Transverse colon (tissue), 4 donors: ENCODE measurements around the gene COLEC11. TPM values are rescaled to one million over a fixed set of nuclear protein-coding genes. Genes with fewer than 3 reads are reported as not detected.
"Not testable (repeated sequence)": the region's sequence is repeated elsewhere in the genome, so short reads cannot be mapped to it uniquely, and the experiment has no call there.

Experiments
- DNase-seq: peaks from one replicate; pipeline ENCODE4 v3.0.0-alpha.2; 2019
- H3K27ac ChIP-seq, 4 donors: fragments of 200-600 bp; sonication (generic); 2 replicates each; pipeline ENCODE4 v1.5.1; 2016 to 2018; ENCODE audit warnings: inconsistent platforms in 4 of 4
- H3K27me3 ChIP-seq: fragments of 200-600 bp; sonication (generic); 2 replicates; pipeline ENCODE4 v1.5.1; 2017; ENCODE audit warnings: inconsistent platforms
- H3K36me3 ChIP-seq, 4 donors: fragments of 200-600 bp; sonication (generic); 2 replicates each; pipeline ENCODE4 v1.5.1; 2017 to 2019; ENCODE audit warnings: inconsistent platforms in 4 of 4
- H3K4me1 ChIP-seq, 4 donors: fragments of 200-600 bp; sonication (generic); 2 replicates each; pipeline ENCODE4 v1.5.1; 2017 to 2020; ENCODE audit warnings: inconsistent platforms in 4 of 4
- H3K4me3 ChIP-seq, 4 donors: fragments of 200-600 bp; sonication (generic); 1 replicate in 1 of 4; 2 replicates in 3 of 4; pipeline versions ENCODE4 v1.5.1 to v1.6.1; 2017 to 2019; ENCODE audit warnings: inconsistent platforms in 4 of 4
- H3K9me3 ChIP-seq, 2 donors: fragments of 200-600 bp; sonication (generic); 2 replicates each; pipeline ENCODE4 v1.5.1; 2017 to 2019; ENCODE audit warnings: inconsistent platforms in 2 of 2
- EP300 ChIP-seq: sonication (generic); formaldehyde crosslinking; IDR thresholded peaks from one replicate; pipeline ENCODE4 v1.6.1; 2017; ENCODE audit warnings: antibody characterized with exemption, low read depth
- POLR2A ChIP-seq: fragments of 450-650 bp; IDR thresholded peaks from one replicate; pipeline ENCODE4 v1.6.1; 2016; ENCODE audit warnings: antibody characterized with exemption, mild to moderate bottlenecking, moderate library complexity
- POLR2AphosphoS5 ChIP-seq, 3 donors: sonication (generic); formaldehyde crosslinking; IDR thresholded peaks; one replicate each; pipeline ENCODE4 v1.6.1; 2016; ENCODE audit warnings: antibody characterized with exemption in 3 of 3
- WGBS, 2 donors: methylation state at CpG; one replicate each; pipeline ENCODE4 v1.1.5; 2018; ENCODE audit warnings: low coverage in 1 of 2; 5-methylcytosine and 5-hydroxymethylcytosine counted together
- in situ Hi-C, 4 donors: fragments of 200-750 bp; cut with MboI; loops; one replicate each; pipeline versions ENCODE4 v1.15.0 to v1.15.1; 2017; ENCODE audit warnings: low sequenced_read_pairs in 3 of 4, low pct_ligation_motif_present in 1 of 4, low pct_unique_long_range_greater_than_20kb in 1 of 4
- intact Hi-C: fragments of 100-400 bp; cut with DNase I; formaldehyde crosslinking; loops from one replicate; pipeline ENCODE4 v1.15.1; 2023; ENCODE audit warnings: low total_unique reads
- total RNA-seq, 4 donors: library from RNA; depleted of rRNA; stranded (reverse); fragments of >200 nt; gene quantifications; one replicate each; pipeline ENCODE4 v1.1.0, GENCODE V29; 2016
- TF ChIP-seq, protein P1 (sequence below), 5 experiments: fragments of 200-600 bp in 3 of 5; fragments of 450-650 bp in 2 of 5; sonication (generic) in 3 of 5; IDR thresholded peaks; 1 replicate in 2 of 5; 2 replicates in 3 of 5; pipeline ENCODE4 v1.5.1; 2016 to 2017; ENCODE audit warnings: antibody characterized with exemption in 5 of 5, inconsistent platforms in 3 of 5, mild to moderate bottlenecking in 2 of 5, moderate library complexity in 1 of 5

COLEC11 gene
- total RNA-seq, 4 donors from 2014 or later = 1.6 to 2.0 TPM; not detected in 2

- TF ChIP-seq EP300 = no peak
- TF ChIP-seq POLR2AphosphoS5 (IDR thresholded peaks at IDR 0.05) = no peak
- no peak for TF ChIP-seq POLR2A
- TF ChIP-seq, protein P1, sequence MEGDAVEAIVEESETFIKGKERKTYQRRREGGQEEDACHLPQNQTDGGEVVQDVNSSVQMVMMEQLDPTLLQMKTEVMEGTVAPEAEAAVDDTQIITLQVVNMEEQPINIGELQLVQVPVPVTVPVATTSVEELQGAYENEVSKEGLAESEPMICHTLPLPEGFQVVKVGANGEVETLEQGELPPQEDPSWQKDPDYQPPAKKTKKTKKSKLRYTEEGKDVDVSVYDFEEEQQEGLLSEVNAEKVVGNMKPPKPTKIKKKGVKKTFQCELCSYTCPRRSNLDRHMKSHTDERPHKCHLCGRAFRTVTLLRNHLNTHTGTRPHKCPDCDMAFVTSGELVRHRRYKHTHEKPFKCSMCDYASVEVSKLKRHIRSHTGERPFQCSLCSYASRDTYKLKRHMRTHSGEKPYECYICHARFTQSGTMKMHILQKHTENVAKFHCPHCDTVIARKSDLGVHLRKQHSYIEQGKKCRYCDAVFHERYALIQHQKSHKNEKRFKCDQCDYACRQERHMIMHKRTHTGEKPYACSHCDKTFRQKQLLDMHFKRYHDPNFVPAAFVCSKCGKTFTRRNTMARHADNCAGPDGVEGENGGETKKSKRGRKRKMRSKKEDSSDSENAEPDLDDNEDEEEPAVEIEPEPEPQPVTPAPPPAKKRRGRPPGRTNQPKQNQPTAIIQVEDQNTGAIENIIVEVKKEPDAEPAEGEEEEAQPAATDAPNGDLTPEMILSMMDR (IDR thresholded peaks at IDR 0.05) = no peak
- no peak overlapping the region for H3K4me3 ChIP-seq
- H3K36me3 ChIP-seq = no peaks in the 10 kb centered on the region
- no peak overlapping the region for H3K27ac ChIP-seq
- H3K4me1 ChIP-seq = no peaks in the 10 kb centered on the region
- 89% methylated on average over 29 of the region's 29 CpGs; no CpG with 5 or more reads in 1 of the 2 donors for WGBS, 2 donors
- in situ Hi-C loops = no loop called here
- H3K9me3 ChIP-seq = no peaks in the 10 kb centered on the region
- no peaks in the 10 kb centered on the region for H3K27me3 ChIP-seq
- intact Hi-C loops = no loop called here
- DNase-seq = no peak
These were observed 18.0 kb downstream of the COLEC11 start for GRCh38 chr2:3612639-3613523.

DNA sequence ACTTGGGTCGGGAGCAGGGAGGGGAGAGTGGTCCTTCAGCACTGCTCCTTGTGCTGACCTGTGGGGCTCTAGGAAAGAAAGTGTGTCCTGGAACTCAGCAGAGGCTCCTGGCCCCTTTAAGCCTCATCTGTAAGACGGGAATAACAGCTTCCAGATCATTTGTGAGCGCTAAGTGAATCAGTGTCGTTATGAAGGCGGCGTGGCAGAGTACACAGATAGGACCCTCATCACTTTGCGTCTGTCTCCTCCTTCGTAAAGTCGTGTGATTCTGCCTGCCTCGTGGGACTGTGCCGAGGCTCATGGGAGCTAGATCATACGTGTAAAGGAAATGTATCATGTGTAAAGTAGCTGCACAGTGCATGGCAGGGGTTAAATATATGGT lies 18.6 kb downstream of the COLEC11 start:
- WGBS, 2 donors = 92% methylated on average over 12 of the region's 12 CpGs; no CpG with 5 or more reads in 1 of the 2 donors
- H3K4me1 ChIP-seq = no peaks in the 10 kb centered on the region
- intact Hi-C loops = no loop called here
- no peaks in the 10 kb centered on the region for H3K27me3 ChIP-seq
- H3K36me3 ChIP-seq = no peaks in the 10 kb centered on the region
- no peak overlapping the region for H3K27ac ChIP-seq
- no peaks in the 10 kb centered on the region for H3K9me3 ChIP-seq
- no peak for DNase-seq
- no peak for TF ChIP-seq EP300
- TF ChIP-seq POLR2A = no peak
- TF ChIP-seq POLR2AphosphoS5 (IDR thresholded peaks at IDR 0.05) = no peak
- TF ChIP-seq, protein P1 (IDR thresholded peaks at IDR 0.05) = no peak
- in situ Hi-C loops = no loop called here
- H3K4me3 ChIP-seq = no peak overlapping the region

DNA sequence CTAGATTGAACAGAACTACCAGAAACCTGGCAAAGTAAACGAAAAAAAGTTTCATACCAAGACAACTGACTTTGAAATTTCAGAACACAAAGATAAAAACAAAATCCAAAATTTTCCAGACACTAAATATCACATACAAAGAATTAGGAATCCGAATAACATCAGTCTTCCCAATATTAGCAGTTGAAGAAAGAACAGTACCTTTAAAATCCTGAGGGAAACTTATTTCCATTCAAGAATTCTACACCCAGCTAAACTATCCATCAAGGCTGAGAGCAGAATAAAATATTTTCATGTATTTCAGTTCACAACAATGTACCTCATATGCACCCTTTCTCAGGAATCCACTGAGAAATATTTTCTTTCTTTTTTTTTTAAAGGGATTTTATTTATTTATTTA lies 19.8 kb downstream of the COLEC11 start:
- H3K9me3 ChIP-seq, H3K27ac ChIP-seq, H3K36me3 ChIP-seq, H3K4me1 ChIP-seq, DNase-seq, in situ Hi-C loops, H3K4me3 ChIP-seq, intact Hi-C loops, H3K27me3 ChIP-seq: not testable (repeated sequence)
- WGBS, 2 donors = 61 to 69% methylated on average over 2 of the region's 2 CpGs

GRCh38 chr2:3615541-3616200 lies 20.8 kb downstream of the COLEC11 start:
- DNase-seq, intact Hi-C loops, H3K4me1 ChIP-seq, H3K9me3 ChIP-seq, H3K27me3 ChIP-seq, H3K27ac ChIP-seq, H3K4me3 ChIP-seq, in situ Hi-C loops, H3K36me3 ChIP-seq: not testable (repeated sequence)
- 97% methylated on average over 22 of the region's 46 CpGs; no CpG with 5 or more reads in 1 of the 2 donors for WGBS, 2 donors

DNA sequence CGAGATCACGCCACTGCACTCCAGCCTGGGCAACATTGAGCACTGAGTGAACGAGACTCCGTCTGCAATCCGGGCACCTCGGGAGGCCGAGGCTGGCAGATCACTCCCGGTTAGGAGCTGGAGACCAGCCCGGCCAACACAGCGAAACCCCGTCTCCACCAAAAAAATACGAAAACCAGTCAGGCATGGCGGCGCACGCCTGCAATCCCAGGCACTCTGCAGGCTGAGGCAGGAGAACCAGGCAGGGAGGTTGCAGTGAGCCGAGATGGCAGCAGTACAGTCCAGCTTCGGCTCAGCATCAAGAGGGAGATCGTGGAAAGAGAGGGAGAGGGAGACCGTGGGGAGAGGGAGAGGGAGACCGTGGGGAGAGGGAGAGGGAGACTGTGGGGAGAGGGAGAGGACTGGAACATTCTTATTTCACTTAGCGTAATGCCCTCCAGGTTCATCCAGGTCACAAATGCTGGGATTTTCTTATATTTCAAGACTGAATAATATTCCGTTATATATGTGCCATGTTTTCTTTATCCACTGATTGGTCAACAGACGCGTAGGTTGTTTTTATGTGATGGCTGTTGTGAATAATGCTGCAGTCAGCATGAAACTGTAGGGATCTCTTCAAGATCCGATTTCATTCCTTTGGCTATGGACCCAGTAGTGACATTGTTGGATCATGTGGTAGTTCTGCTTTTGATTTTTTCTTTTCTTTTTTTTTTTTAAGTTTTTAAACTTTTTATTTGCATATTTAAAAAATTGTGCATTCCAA lies 21.7 kb downstream of the COLEC11 start:
- H3K4me3 ChIP-seq, intact Hi-C loops, H3K36me3 ChIP-seq, H3K27ac ChIP-seq, H3K9me3 ChIP-seq, H3K4me1 ChIP-seq, in situ Hi-C loops, DNase-seq, H3K27me3 ChIP-seq: not testable (repeated sequence)
- WGBS, 2 donors = 94 to 97% methylated on average over 4 to 25 of the region's 25 CpGs
